Upper lobe of right lung (tissue), 1 donor: ENCODE measurements around the gene GPR139. TPM values are rescaled to one million over a fixed set of nuclear protein-coding genes. Genes with fewer than 3 reads are reported as not detected.

Source experiments
- ATAC-seq: fragments of 200-7000 bp; cut with Tn5 transposase; one replicate; pipeline ENCODE4 v1.9.1; 2020; ENCODE audit warnings: mild to moderate bottlenecking, moderate library complexity
- DNase-seq: peaks from one replicate; pipeline ENCODE4 v3.0.0-alpha.2; 2020
- H3K27ac ChIP-seq: fragments of 200-600 bp; one replicate; pipeline ENCODE4 v1.8.0; 2022
- H3K27me3 ChIP-seq: fragments of 200-600 bp; one replicate; pipeline ENCODE4 v1.8.0; 2022; ENCODE audit warnings: mild to moderate bottlenecking
- H3K36me3 ChIP-seq: fragments of 200-600 bp; one replicate; pipeline ENCODE4 v1.8.0; 2022
- H3K4me1 ChIP-seq: fragments of 200-600 bp; one replicate; pipeline ENCODE4 v1.8.0; 2022
- H3K4me3 ChIP-seq: fragments of 200-600 bp; one replicate; pipeline ENCODE4 v1.8.0; 2022; ENCODE audit warnings: mild to moderate bottlenecking
- H3K9me3 ChIP-seq: fragments of 200-600 bp; one replicate; pipeline ENCODE4 v1.8.0; 2022
- CTCF ChIP-seq: fragments of 200-600 bp; IDR thresholded peaks from one replicate; pipeline ENCODE4 v1.8.0; 2022; ENCODE audit warnings: antibody characterized with exemption
- intact Hi-C: fragments of 100-400 bp; cut with DNase I; formaldehyde crosslinking; loops from one replicate; pipeline ENCODE4 v1.11.0; 2022
- total RNA-seq: library from RNA; stranded (reverse); fragmentation: NEBNext Ultra II Directional; extraction: Animal tissue kit (Norgen Biotek cat#: 25700); gene quantifications from one replicate; pipeline ENCODE4 v1.2.1, GENCODE V29; 2021
- donor health status: DM: no; HTN: yes; CAD: no; lungs with severe emphysema.

The GPR139 gene
- total RNA-seq, 1 donor from 2014 or later = not detected

- Histone ChIP-seq H3K4me1 (no peaks in the 10 kb centered on the region), H3K9me3 (no peaks in the 10 kb centered on the region), H3K27me3 (no peaks in the 10 kb centered on the region), H3K4me3 (no peak overlapping the region), H3K36me3 (no peaks in the 10 kb centered on the region), H3K27ac (no peak overlapping the region)
- no peak for TF ChIP-seq CTCF
- no peak for DNase-seq
- intact Hi-C loops = no loop called here
- ATAC-seq = no peak
These were observed 31.0 kb upstream of the GPR139 start for GRCh38 chr16:20104563-20105183.

- Histone ChIP-seq H3K9me3 (no peaks in the 10 kb centered on the region), H3K4me3 (no peak overlapping the region), H3K27me3 (no peaks in the 10 kb centered on the region), H3K27ac (no peak overlapping the region), H3K36me3 (no peaks in the 10 kb centered on the region), H3K4me1 (no peaks in the 10 kb centered on the region)
- intact Hi-C loops = no loop called here
- ATAC-seq = no peak
- DNase-seq = no peak
- no peak for TF ChIP-seq CTCF
These were observed 28.8 kb upstream of the GPR139 start for GRCh38 chr16:20102521-20102920.

DNA sequence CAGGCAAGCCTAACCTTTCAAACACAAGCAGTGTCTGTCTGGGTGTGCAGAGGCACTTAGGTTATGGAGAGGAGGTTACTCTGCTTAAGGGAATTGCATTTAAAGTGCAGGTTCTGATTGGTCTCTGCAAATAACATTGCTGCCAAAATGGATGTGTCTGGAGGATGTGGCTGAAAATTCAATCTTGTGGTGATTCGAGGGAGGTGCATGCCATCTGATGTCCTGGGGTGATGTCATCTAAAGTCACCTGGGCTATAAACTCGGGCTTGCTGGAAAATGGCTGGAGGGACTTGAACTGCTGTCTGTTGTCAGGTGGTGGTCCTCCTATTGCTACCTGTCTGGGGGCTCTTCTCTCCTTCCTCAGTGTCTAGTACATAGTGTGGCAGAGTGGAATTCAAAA, 28.3 kb upstream of the GPR139 start:
- Histone ChIP-seq H3K4me3 (no peak overlapping the region), H3K9me3 (no peaks in the 10 kb centered on the region), H3K4me1 (no peaks in the 10 kb centered on the region), H3K27me3 (no peaks in the 10 kb centered on the region), H3K36me3 (no peaks in the 10 kb centered on the region), H3K27ac (no peak overlapping the region)
- ATAC-seq (no peak), DNase-seq (no peak)
- intact Hi-C loops = no loop called here
- TF ChIP-seq CTCF = no peak

DNA sequence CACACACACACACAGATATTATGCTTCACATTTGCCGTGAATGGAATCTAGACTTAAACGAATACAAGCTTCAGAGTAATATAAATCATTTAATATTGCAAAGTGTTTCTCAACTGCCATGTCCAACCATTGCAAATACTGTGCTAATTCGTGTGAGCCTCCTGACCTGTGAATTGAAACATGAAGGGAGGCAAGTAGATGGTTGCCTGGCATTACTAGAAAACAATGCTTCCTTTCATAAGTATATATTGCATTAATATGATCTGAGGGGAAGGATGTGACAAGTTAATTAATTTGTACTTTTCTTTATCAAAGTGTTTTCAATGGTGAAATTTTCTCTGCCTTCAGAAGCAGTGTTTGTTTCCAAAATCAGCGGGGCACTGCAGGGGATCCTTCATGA, 25.7 kb upstream of the GPR139 start:
- Histone ChIP-seq H3K36me3 (no peaks in the 10 kb centered on the region), H3K9me3 (no peaks in the 10 kb centered on the region), H3K27me3 (no peaks in the 10 kb centered on the region), H3K4me3 (no peak overlapping the region), H3K4me1 (no peaks in the 10 kb centered on the region), H3K27ac (no peak overlapping the region)
- TF ChIP-seq CTCF = no peak
- no peak for DNase-seq
- no peak for ATAC-seq
- intact Hi-C loops = no loop called here

DNA sequence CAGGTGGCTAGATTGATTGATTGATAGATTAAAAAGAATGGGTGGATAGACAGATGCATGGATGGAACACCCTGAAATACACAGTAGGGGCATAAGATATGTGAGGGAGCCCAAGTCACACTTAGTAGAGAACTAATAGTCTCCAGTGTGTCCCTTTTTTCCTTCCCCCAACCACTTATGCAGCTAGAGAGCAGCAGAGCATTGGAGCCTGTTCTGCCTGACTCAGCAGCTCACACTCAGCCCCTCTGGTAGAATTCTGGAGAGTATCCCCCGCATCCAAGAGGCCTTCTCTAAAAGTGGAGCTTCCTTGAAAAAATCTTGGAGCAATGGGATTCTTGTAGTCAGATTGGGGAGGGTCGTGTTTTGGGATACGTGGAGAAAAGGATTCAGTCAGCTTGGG, 20.5 kb upstream of the GPR139 start:
- intact Hi-C loops = no loop called here
- no peaks in the 10 kb centered on the region for H3K9me3 ChIP-seq
- H3K27ac ChIP-seq = no peak overlapping the region
- H3K4me3 ChIP-seq = no peak overlapping the region
- H3K36me3 ChIP-seq = no peaks in the 10 kb centered on the region
- ATAC-seq (no peak), DNase-seq (no peak)
- peaks cover 6% of the 10 kb centered on the region for H3K27me3 ChIP-seq
- no peaks in the 10 kb centered on the region for H3K4me1 ChIP-seq
- no peak for TF ChIP-seq CTCF
